Nucleus accumbens (tissue), 56 donors: ENCODE data around the gene PSMA1.
"Not testable (repeated sequence)": the region's sequence is repeated elsewhere in the genome, so short reads cannot be mapped to it uniquely, and the experiment has no call there.

ENCODE experiments used
- DNase-seq, 56 donors: peaks; one replicate each; lab custom pipeline; 2025; lab: John Stamatoyannopoulos, UW

The PSMA1 gene

DNA sequence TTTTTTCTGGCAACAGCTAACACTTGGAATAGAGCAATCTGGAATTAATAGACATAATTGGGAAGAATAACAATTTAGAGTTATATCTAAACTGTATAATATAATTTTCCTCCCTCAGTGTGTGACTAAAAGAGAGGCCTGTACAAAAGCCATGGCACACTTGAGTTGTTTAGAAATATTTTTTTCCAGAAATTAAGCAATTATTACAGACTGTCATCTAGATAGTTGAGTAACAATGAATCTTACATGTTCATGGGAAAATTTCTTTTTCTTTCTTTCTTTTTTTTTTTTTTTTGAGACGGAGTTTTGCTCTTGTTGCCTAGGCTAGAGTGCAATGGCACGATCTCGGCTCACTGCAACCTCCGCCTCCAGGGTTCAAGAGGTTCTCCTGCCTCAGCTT, 15.0 kb upstream of the PSMA1 start:
- not testable (repeated sequence) for DNase-seq

DNA sequence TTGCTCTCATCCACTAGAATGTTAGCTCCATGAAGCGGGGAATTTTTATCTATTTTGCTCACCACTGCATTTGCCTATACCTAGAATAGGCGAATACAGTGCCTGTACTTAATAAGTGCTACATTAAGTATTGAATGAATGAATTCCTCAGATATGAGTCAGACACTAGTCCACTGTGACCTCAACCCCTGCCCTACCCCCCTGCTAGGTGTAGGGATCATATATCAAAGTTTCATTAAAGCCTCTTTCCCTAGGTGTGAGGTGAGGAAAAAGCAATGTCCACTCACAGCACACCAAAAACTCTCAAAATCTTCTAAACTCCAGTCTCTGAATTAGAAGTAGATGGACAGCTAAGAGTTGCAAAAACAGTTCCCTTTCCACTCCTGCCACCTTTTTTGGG, 9.8 kb upstream of the PSMA1 start:
- no peak for DNase-seq

DNA sequence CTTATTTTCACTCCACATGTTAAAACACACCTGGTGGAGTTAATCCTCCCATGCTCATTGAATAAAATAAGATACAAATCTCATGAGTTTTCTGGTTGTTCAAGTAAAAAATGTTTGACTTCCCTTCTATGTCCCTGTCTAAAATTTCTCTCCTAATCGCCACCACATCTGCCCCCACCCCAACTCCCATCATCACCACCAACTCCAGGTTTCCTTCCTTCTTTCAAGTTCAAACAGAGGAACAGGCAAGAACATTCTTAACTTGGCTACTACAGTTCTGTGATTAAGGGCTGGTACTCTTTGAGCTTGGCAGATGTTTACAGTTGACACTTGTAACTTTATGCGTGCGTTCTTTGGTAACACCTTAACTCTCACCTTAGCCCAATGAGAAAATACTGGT, 9.1 kb upstream of the PSMA1 start:
- no peak for DNase-seq

DNA sequence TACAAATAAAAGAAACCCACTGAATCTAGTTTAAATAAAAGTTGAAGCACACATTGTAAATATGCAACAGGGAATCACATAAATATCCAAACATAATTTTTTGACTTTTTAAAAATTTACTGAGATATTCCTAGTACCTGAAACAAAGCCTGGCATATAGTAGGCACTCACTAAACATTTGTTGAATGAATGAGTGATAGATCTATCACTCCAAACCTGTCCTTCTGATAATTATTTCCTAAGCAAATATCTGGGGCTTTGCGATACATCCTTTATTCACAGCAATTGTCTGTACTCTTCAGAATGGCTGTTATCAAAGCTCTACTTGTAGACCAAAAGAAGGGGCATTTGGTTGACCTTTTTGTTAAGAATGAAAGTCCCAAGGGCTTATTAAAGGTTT, 2.6 kb upstream of the PSMA1 start:
- DNase-seq, result no peak

DNA sequence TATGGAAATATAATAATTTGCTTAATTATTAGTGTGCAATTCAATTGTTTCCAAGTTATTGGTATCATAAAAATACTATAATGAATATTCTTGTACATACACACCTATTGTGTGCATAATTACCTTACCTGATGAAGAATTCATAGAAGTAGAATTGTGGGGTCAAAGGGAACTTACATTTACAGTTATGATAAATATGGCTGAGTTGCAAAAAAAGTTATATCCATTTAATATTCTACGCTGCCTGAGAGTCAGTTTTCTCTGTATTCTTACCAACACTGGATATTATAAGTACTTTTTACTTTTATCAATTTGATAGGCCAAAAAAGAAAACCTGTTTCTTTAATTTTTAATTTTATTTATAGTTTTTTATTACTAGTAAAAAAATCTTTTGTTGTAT, 2.1 kb upstream of the PSMA1 start:
- no peak for DNase-seq

DNA sequence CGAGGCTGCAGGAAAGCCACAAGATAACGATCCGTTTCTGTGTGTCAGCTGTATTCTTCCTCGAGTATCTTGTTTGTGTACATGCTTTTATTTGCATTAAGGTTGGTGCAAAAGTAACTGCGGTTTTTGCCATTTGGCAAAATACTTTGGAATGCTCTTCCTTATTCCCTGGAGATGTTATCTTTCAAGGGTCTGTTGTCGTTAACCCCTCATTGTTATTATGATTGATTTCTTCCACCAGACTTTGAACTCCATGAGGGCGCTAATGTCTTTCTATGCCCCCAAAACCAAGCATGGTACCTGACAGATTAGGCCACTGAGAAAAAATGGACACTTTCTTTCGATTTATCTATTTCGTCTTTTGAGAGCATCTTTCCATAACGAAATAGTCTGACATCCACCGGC, 563 bp upstream of the PSMA1 start:
- DNase-seq, result no peak

DNA sequence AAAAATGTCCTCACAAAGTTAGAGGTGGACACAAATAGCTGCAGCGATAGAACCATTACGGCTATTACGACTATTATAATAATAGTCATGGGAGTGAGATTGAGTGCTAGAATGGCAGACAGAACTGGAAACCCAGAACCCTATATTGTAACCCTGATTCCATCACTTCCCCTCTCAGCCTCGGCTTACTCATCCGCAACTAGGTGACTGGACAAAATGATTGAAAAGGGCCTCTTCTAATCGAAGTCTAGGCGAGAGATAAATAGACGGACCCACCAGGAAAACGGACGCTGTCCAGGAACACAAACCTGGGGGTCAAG, 629 bp downstream of the PSMA1 start:
- DNase-seq, result no peak

DNA sequence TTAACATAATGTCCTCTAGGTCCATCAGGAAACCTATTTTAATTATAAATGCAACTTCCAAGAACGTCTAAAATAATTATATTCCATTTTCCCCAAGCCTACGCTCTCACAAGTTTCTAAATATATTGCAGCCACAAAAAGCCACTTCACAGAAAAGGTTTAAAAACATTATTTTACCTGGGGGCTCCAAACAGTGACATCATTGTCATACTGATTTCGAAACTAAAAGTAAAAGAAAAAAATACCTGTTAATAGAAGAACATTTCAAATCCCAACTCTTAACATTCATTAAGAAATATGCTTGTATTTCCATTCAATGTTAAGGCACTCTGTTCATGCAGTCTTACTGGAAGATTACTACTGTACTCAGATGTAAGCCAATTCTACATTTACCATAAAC, 1.4 kb downstream of the PSMA1 start:
- no peak for DNase-seq

DNA sequence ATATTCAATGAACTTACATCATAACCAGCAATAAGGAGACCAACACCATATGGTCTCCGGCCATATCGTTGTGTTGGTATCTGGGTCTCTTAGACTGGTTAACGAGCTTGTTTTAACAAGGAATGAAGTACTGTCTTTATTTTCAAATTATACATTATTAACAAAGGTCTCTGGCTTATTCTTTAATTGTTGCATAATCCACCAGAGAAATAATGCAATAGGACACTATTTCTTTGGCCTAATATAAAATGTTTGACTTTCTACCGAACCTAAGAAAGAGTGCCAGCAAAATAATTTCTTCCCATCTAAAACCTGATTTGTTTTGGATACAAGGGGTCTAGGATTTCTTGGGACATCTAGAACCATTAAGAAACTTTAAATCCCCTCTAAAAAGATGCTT, 6.4 kb downstream of the PSMA1 start:
- DNase-seq, result no peak

DNA sequence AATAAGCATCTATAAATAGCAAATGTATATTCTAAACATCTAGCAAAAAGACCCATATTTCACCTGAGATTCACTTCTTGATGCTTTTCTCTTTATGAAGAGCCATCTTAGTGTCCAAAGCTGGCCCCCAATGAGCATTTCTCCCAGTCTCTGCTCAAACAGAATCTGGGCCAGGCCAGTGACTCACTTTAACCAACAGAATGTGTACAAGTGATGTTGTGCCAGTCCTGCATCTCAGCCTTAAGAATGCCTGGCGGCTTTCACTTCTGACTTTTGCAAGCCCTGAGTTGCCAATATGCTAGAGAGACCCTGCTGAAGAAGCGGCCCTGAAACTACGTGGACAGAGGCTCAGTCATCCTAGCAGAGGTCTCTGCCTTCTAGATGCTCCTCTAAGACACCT, 13.7 kb downstream of the PSMA1 start:
- no peak for DNase-seq

DNA sequence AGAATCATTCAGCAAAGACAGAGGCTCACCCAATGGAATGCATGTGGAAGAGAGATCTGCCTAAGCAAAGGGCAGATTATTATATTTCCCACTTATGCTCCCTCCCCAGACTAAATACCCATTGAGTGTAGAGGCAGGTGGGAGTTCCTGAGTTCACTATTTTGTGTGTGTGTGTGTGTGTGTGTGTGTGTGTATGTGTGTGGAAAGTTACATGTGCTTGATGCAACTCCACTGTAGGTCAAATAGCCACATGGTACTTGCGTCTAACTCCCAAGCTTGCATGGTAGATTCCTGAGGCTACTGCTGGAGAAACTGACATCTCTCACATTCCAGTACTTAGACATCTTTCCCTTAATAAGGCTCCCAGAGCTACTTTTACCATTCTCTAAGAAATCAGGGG, 17.2 kb downstream of the PSMA1 start:
- DNase-seq, result no peak

DNA sequence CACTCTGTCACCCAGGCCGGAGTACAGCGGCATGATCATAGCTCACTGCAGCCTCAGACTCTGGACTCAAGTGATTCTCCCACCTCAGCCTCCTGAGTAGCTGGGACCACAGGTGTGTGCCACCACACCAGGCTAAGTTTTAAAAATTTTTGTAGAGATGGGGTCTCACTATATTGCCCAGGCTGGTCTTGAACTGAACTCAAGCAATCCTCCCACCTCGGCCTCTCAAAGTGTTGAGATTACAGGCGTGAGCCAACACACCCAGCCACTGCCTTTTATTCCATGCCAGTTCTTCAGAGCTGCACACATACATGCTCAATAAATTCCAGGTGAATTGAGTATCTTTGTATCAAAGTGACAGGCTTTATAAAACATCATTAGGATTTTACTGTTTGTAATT, 18.1 kb downstream of the PSMA1 start:
- no peak for DNase-seq

DNA sequence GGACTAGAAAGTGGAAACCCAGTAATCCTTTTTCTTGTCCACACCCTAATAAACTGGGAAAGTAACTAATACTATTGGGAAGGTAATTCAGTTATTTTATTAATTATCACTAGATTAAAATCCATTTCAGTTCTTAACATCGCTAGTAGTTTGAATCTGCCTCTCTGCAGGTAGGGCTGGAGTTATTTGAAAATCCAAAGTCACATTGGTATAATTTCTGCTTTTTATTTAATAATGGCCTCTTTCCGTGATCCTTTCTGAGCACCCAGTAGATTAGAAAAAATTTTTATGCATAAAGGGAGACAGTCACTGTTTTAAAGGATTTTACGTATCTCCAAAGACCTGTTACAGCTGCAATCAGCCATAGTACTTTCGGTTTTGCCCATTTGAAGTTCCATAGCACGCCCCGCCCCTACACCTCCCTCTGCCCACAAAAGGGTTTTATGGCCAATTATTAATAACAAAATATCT, 20.0 kb downstream of the PSMA1 start:
- peak in 19 of 56 donors; percentile 1 to 38 (median 3) for DNase-seq

DNA sequence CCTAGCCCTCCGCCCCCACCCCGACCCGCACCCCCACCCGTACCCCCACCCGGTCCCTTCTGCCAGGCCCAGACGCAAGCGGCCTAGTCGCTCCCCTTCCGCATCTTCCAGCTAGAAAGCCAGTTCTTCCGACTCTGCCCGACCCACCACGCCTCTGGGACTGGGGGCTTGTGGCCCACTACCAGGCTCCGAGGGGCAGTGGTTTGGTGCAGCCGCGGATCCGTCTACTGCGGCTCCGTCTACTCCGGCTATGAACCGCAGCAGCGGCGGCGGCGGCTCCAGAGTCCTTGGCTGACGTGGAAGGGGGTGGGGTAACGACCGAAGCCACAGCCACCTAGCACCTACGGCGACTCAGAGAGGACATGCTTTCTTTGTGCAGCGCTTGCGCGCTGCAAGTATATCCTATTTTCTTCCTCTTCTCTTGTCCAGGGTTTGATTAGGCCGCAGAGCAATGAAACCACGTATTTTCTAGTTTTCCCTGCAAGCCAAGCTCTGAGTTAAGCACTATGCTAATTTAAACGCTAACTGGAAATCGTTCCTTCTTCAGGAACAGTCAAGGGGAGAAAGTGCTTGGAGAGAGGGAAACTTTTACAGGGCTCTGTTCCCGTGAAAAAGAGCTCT, 20.5 kb downstream of the PSMA1 start, which contains the start of gene COPB1:
COPB1 (minus strand) TSS at position 252 of the 621 bp plus-strand sequence. CDS start 883 bp downstream, outside the sequence.
- peak; percentile 30 to 95 (median 86) for DNase-seq

DNA sequence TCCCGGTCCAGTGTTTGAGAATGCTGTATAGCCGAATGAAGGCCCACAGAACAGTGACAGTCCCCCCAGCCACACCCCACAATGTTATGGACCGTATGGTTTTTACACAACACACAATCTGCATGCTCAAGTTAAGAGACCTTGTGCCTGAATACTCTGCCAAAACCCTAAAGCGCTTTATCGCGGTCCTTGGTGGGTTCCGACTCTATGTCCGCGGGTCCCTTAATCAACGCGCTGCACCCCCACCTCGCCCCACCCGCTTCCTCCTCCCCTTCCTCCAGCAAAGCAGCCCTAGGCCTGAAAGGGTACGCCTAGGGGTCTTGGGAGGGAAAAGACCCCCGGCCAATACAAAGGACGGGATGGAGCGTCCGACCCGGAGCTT, 21.0 kb downstream of the PSMA1 start:
- peak in 7 of 56 donors; percentile 15 to 53 (median 48) for DNase-seq

DNA sequence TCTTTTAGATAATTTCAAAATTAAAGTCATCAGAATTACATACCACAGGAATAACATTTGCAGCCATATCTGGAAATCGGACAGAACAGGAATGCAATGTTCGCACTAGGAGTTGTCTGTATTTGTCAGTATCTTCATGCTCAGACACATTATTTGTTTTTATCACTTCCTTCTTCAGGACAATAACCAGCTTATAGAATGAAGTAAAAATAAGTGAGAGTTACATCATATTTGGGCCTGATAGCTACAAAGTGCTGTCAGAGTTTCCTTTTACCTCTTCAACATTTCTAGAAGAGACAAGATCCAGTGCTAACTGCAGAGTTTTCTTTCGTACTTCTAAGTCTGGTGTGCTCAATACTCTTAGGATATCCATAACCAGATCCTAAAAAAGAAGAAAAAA, 39.5 kb downstream of the PSMA1 start:
- DNase-seq, result no peak

DNA sequence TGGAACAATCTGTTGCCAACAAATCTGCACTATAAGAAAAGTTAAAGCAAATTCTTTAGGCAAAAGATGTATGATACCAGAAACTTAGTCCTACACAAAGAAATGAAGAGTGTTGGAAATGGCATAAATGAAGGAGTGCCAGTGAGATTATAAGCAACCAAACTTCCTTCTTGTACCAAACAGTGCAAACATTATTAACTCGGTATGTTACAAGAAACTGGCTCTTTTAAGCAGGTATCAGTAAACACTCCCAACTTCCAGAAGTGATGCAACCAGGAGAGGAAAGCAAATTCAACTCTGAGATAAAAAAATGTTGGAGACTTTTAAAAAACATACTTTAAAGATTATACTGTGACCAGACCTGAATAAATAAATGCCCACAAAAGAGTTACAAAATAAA, 49.1 kb downstream of the PSMA1 start:
- no peak for DNase-seq

DNA sequence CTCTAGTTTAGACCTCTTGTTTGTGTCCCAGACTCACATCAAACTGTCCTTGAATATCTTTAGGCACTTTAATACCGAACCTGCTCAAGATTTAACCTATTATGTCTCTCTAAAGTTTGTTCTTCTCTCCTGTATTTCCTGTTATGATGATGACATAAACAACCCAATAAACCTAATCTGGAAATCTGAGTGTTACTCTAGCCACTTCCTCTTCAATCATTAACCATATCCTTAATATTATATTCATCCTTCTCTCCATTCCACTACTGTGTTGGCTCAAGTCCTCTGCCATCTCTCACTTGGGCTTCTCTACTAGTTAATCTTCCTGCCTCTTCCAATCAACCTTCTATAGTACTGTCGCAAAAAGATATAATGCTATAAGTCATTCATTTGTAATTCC, 56.6 kb downstream of the PSMA1 start:
- no peak for DNase-seq

DNA sequence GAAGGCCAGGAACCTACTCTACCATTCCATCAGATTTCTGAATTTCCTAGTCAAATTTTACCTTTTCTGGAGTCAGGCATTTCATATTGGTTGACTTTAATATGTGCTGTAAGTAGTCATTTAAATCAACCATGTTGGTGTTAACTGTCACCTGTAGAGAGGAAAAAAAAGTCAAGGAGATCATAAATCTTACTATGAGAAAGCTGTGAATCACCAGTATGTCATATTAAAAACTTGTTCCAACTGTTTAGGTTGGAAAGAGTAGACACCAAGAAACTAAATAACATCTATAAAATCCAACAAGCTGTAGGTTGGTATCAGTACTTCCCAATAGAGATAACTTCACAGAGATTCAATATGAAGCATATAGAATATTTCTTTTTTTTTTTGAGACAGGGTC, 60.0 kb downstream of the PSMA1 start:
- DNase-seq, result no peak

DNA sequence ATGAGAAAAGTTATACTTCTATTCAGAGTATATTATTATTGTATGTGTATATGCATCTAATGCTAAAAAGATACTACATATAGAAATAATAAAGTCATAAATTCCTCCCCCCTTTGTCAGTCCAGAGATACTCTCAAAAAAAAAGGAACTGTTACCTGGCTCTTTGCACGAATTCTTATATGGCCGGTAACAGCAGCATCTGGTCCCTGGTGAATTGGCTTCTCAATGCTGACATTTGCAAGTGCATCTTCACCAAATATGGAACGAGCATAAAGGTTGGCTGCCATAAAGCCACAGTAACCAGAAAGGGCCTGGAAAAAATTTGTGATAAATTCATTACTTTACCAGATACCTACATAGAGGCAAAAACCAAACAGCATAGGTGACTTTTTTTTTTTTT, 61.8 kb downstream of the PSMA1 start:
- DNase-seq, result no peak

DNA sequence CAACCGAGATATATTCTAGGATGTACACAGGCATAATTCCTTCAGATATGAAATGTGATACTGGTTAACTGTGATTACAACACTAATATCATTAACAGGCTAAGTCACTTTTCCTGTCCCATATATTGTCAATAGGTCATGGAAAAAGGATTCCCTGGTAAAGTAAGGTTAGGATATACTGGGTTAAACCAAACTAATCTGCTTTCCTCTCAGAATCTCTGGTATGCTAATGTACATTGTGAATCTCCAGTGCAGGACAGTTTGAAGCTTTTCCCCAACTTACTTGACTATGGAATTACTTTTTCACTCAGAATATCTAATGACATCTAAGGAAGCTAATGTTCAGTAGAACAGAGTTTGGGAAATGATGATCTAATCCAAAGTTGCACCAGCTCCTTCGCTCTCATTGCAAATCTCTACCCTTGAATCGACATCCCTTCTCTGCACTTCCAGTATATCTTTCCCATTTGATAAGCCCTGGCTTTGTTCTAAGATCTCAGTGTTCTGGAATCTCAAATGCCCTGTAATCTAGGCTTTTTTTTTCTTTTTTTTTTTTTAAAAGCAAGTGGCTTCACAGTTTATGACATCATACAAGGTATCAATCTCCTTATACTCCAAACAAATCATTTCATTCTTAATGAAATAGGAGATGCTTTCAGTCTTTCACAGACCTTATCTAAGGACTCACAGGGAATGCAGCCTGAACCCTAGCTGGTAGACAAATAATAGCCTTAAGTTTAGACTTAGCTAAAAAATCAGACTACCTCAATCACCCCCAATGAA, 64.3 kb downstream of the PSMA1 start:
- no peak for DNase-seq
